Endothelial cell of umbilical vein (primary cell): ENCODE results near the gene ZNF281.

Experiments used
- CTCF ChIP-seq, 2 donors: IDR thresholded peaks; 1 replicate in 1 of 2; 2 replicates in 1 of 2; pipeline ENCODE4 v1.5.1; 2011; ENCODE audit warnings: low read length in 2 of 2, mild to moderate bottlenecking in 2 of 2, moderate library complexity in 2 of 2, control low read depth in 1 of 2, inconsistent platforms in 1 of 2, low read depth in 1 of 2; ENCODE audit not compliant: insufficient read depth in 1 of 2; ENCODE audit errors: extremely low read depth in 1 of 2
- EZH2 ChIP-seq: IDR thresholded peaks from 2 replicates; pipeline ENCODE4 v1.6.1; 2012; ENCODE audit warnings: borderline replicate concordance, low read depth, mild to moderate bottlenecking, moderate library complexity, low read length, inconsistent platforms; ENCODE audit not compliant: severe bottlenecking
- MYC ChIP-seq: IDR thresholded peaks from one replicate; pipeline ENCODE4 v1.6.1; 2011; ENCODE audit warnings: mild to moderate bottlenecking, low read depth, low read length
- POLR2A ChIP-seq: IDR thresholded peaks from 2 replicates; pipeline ENCODE4 v1.6.1; 2012; ENCODE audit warnings: low read depth, mild to moderate bottlenecking, control low read depth, low read length
- POLR2AphosphoS5 ChIP-seq: IDR thresholded peaks from 2 replicates; pipeline ENCODE4 v1.6.1; 2012; ENCODE audit warnings: low read depth, mild to moderate bottlenecking, control low read depth, low read length, moderate library complexity; ENCODE audit not compliant: insufficient read depth

- TF ChIP-seq CTCF (IDR thresholded peaks at IDR 0.05; ENCODE audit: extremely low read depth in 1 of 2, insufficient read depth in 1 of 2, low read depth in 1 of 2, low read length in 2 of 2) (no peak), MYC (no peak), POLR2A (no peak), POLR2AphosphoS5 (no peak), EZH2 (no peak)
These were observed 37.5 kb downstream of the ZNF281 start for GRCh38 chr1:200372095-200372884.
